ENCODE results near the gene HOXC13. TPM values are rescaled to one million over a fixed set of nuclear protein-coding genes. Genes with fewer than 3 reads are reported as not detected.

Gene HOXC13
- total RNA-seq, 1 donor from 2014 or later = not detected

DNA sequence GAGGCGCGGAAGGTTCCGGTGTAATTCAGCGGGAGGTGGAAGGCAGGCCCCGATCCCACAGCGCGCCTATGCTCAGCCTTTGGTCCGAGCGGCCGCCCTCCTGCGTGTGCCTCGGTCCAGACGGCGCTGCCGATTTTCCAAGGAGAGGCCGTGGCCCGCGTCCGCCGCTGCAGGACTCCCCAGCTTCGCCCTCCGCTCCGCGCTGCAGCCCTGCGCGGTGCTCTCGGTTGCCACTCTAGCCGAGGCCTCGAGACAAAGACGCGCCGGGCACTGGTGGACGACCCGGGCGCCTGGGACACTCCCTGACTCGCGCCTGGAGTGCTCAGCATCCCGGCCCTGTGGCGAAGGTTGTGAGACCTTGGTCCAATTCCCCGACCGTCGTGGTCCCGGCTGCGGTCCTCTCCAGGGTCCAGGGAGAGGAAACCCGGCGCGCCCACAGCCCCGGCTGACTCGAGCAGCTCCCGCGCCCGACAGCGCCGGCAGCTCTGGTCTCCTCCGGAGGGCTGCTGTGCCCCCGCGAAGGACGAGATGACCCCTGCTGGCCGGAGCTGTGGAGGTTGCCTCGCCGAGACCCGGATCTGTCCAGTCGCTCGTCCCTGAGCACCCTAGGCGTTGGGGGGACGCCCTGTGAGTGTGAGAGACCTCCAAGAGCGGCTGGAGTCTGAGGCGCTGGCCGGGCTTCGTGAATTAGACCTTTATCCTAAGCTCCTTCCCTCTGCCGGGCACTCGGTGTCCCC lies 22.6 kb downstream of the HOXC13 start:
- FAIRE-seq = no peak
- Histone ChIP-seq H3K27me3 (ENCODE audit: insufficient read depth, low read length) (peaks cover 93% of the 10 kb centered on the region), H3K4me1 (ENCODE audit: insufficient read depth, low read length) (no peaks in the 10 kb centered on the region), H3K4me2 (ENCODE audit: low read length) (no peak overlapping the region), H3K9me3 (ENCODE audit: insufficient read depth, low read depth, low read length) (peaks cover 7% of the 10 kb centered on the region), H3K4me3 (ENCODE audit: insufficient read depth, low read depth, low read length) (no peak overlapping the region), H4K20me1 (ENCODE audit: insufficient read depth, low read length) (no peaks in the 10 kb centered on the region), H3K36me3 (ENCODE audit: insufficient read depth, low read length) (no peaks in the 10 kb centered on the region), H3K27ac (ENCODE audit: low read depth, low read length) (no peak overlapping the region), H3K79me2 (ENCODE audit: insufficient read depth, low read length) (no peaks in the 10 kb centered on the region), H3K9ac (ENCODE audit: low read length) (no peak overlapping the region), H2AFZ (ENCODE audit: low read depth, low read length) (no peak overlapping the region)
- H3K4me1 Mint-ChIP-seq (ENCODE audit: low read depth, unreplicated experiment) = no peaks in the 10 kb centered on the region
- TF ChIP-seq EZH2 (IDR thresholded peaks at IDR 0.05; ENCODE audit: insufficient read depth, low read length) = peak; percentile 94
- TF ChIP-seq, protein P1, sequence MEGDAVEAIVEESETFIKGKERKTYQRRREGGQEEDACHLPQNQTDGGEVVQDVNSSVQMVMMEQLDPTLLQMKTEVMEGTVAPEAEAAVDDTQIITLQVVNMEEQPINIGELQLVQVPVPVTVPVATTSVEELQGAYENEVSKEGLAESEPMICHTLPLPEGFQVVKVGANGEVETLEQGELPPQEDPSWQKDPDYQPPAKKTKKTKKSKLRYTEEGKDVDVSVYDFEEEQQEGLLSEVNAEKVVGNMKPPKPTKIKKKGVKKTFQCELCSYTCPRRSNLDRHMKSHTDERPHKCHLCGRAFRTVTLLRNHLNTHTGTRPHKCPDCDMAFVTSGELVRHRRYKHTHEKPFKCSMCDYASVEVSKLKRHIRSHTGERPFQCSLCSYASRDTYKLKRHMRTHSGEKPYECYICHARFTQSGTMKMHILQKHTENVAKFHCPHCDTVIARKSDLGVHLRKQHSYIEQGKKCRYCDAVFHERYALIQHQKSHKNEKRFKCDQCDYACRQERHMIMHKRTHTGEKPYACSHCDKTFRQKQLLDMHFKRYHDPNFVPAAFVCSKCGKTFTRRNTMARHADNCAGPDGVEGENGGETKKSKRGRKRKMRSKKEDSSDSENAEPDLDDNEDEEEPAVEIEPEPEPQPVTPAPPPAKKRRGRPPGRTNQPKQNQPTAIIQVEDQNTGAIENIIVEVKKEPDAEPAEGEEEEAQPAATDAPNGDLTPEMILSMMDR (IDR thresholded peaks at IDR 0.05; ENCODE audit: insufficient read depth, low read depth, low read length) = no peak
- H3K9me3 Mint-ChIP-seq (ENCODE audit: unreplicated experiment) = peaks cover 28% of the 10 kb centered on the region
- DNase-seq (ENCODE audit: low read depth) = no peak
- no peak overlapping the region for H3K4me3 Mint-ChIP-seq (ENCODE audit: unreplicated experiment)
- H3K27me3 Mint-ChIP-seq (ENCODE audit: low read depth, unreplicated experiment) = peaks cover 89% of the 10 kb centered on the region
- H3K36me3 Mint-ChIP-seq (ENCODE audit: low read depth, unreplicated experiment) = no peaks in the 10 kb centered on the region
- H3K27ac Mint-ChIP-seq (ENCODE audit: unreplicated experiment) = no peak overlapping the region

DNA sequence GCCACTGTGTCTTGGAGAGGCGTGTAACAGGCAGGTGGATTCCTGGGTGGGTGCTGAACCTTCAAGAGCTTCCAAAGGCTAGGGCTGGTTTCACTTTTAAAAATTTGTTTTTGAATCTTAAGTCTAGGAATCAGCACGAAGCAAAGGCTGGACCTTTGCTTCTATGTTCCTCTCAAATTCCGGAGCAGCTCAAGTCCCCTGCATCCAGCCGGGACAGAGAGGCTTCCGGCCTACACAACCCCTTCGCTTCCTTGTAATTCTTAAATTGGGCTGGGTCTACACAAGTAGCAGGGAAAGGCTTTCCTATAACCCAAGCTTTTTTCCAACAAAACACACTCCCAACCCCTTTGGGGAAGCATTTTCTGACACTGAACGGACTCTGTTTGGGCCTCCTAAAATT lies 24.4 kb downstream of the HOXC13 start:
- Histone ChIP-seq H2AFZ (ENCODE audit: low read depth, low read length) (no peak overlapping the region), H3K36me3 (ENCODE audit: insufficient read depth, low read length) (no peaks in the 10 kb centered on the region), H3K9ac (ENCODE audit: low read length) (no peak overlapping the region), H3K4me3 (ENCODE audit: insufficient read depth, low read depth, low read length) (no peak overlapping the region), H4K20me1 (ENCODE audit: insufficient read depth, low read length) (no peaks in the 10 kb centered on the region), H3K4me2 (ENCODE audit: low read length) (no peak overlapping the region), H3K79me2 (ENCODE audit: insufficient read depth, low read length) (no peaks in the 10 kb centered on the region), H3K4me1 (ENCODE audit: insufficient read depth, low read length) (no peaks in the 10 kb centered on the region), H3K27ac (ENCODE audit: low read depth, low read length) (no peak overlapping the region), H3K9me3 (ENCODE audit: insufficient read depth, low read depth, low read length) (peaks cover 7% of the 10 kb centered on the region), H3K27me3 (ENCODE audit: insufficient read depth, low read length) (peaks cover 95% of the 10 kb centered on the region)
- Mint-ChIP-seq H3K27me3 (ENCODE audit: low read depth, unreplicated experiment) (peaks cover 90% of the 10 kb centered on the region), H3K36me3 (ENCODE audit: low read depth, unreplicated experiment) (no peaks in the 10 kb centered on the region), H3K27ac (ENCODE audit: unreplicated experiment) (no peak overlapping the region), H3K4me1 (ENCODE audit: low read depth, unreplicated experiment) (no peaks in the 10 kb centered on the region), H3K9me3 (ENCODE audit: unreplicated experiment) (peaks cover 26% of the 10 kb centered on the region), H3K4me3 (ENCODE audit: unreplicated experiment) (no peak overlapping the region)
- no peak for DNase-seq (ENCODE audit: low read depth)
- FAIRE-seq = no peak
- TF ChIP-seq, protein P1 (IDR thresholded peaks at IDR 0.05; ENCODE audit: insufficient read depth, low read depth, low read length) = no peak
- no peak for TF ChIP-seq EZH2 (IDR thresholded peaks at IDR 0.05; ENCODE audit: insufficient read depth, low read length)
